Keratinocyte (primary cell): ENCODE results near the gene INPP4B. TPM values are rescaled to one million over a fixed set of nuclear protein-coding genes. Genes with fewer than 3 reads are reported as not detected.

Source experiments
- DNase-seq: peaks from one replicate; pipeline ENCODE4 v3.0.0-alpha.2; 2011; ENCODE audit warnings: low read depth, missing footprints, low spot score
- FAIRE-seq: peaks from 2 replicates; lab custom pipeline; 2011; peaks lifted over from hg19 to GRCh38; lab: Jason Lieb, UNC
- H2AFZ ChIP-seq: 2 replicates; pipeline ENCODE4 v1.6.0; 2012; ENCODE audit warnings: low read length, control low read depth, inconsistent platforms; ENCODE audit not compliant: control insufficient read depth
- H3K27ac ChIP-seq: 2 replicates; pipeline ENCODE4 v1.5.1; 2011; ENCODE audit warnings: low read length; ENCODE audit not compliant: control insufficient read depth, insufficient read depth
- H3K27me3 ChIP-seq: 3 replicates; pipeline ENCODE4 v1.6.0; 2011; ENCODE audit warnings: low read length; ENCODE audit not compliant: control insufficient read depth, insufficient read depth; ENCODE audit errors: extremely low read depth
- H3K36me3 ChIP-seq, 2 experiments: 2 replicates in 1 of 2; 3 replicates in 1 of 2; pipeline ENCODE4 v1.5.1; 2011; ENCODE audit warnings: low read length in 2 of 2, mild to moderate bottlenecking in 1 of 2; ENCODE audit not compliant: control insufficient read depth in 2 of 2, insufficient read depth in 2 of 2; ENCODE audit errors: extremely low read depth in 1 of 2
- H3K4me1 ChIP-seq: 3 replicates; pipeline ENCODE4 v1.5.1; 2011; ENCODE audit warnings: low read length; ENCODE audit not compliant: control insufficient read depth, insufficient read depth; ENCODE audit errors: extremely low read depth
- H3K4me2 ChIP-seq: 3 replicates; pipeline ENCODE4 v1.6.0; 2011; ENCODE audit warnings: low read depth, low read length; ENCODE audit not compliant: control insufficient read depth, insufficient read depth; ENCODE audit errors: extremely low read depth
- H3K4me3 ChIP-seq, 3 experiments: fragments of 200-600 bp in 1 of 3; sonication (generic) in 1 of 3; 2 replicates in 2 of 3; 3 replicates in 1 of 3; pipeline ENCODE4 v1.5.1; 2011 to 2016; ENCODE audit warnings: low read length in 3 of 3, mild to moderate bottlenecking in 3 of 3, control low read depth in 2 of 3, inconsistent platforms in 1 of 3, low read depth in 1 of 3, mixed read lengths in 1 of 3, mixed run types in 1 of 3, moderate library complexity in 1 of 3; ENCODE audit not compliant: control insufficient read depth in 2 of 3, insufficient read depth in 2 of 3; ENCODE audit errors: extremely low read depth in 1 of 3
- H3K79me2 ChIP-seq: 2 replicates; pipeline ENCODE4 v1.6.0; 2012; ENCODE audit warnings: low read length; ENCODE audit not compliant: control insufficient read depth, insufficient read depth
- H3K9ac ChIP-seq: 3 replicates; pipeline ENCODE4 v1.6.0; 2011; ENCODE audit warnings: low read length; ENCODE audit not compliant: control insufficient read depth, insufficient read depth; ENCODE audit errors: extremely low read depth
- H3K9me1 ChIP-seq: 3 replicates; pipeline ENCODE4 v1.6.0; 2011; ENCODE audit warnings: low read length; ENCODE audit not compliant: control insufficient read depth, insufficient read depth; ENCODE audit errors: extremely low read depth
- H3K9me3 ChIP-seq: 2 replicates; pipeline ENCODE4 v1.5.1; 2012; ENCODE audit warnings: low read depth, low read length; ENCODE audit not compliant: control insufficient read depth
- H4K20me1 ChIP-seq: 3 replicates; pipeline ENCODE4 v1.6.0; 2011; ENCODE audit warnings: low read length; ENCODE audit not compliant: control insufficient read depth, insufficient read depth; ENCODE audit errors: extremely low read depth
- EZH2 ChIP-seq: IDR thresholded peaks from one replicate; pipeline ENCODE4 v1.6.1; 2012; ENCODE audit warnings: inconsistent platforms, mild to moderate bottlenecking, low read length, moderate library complexity
- dilution Hi-C: fragments of 300-500 bp; cut with MboI; formaldehyde crosslinking; loops from one replicate; pipeline ENCODE4 v1.7.0; 2020; ENCODE audit warnings: low sequenced_read_pairs; ENCODE audit not compliant: extremely low pct_ligation_motif_present
- polyA plus RNA-seq, 5 experiments: library from polyadenylated mRNA; depleted of rRNA in 3 of 5; stranded (reverse) in 3 of 5; stranded (forward) in 1 of 5; unstranded in 1 of 5; fragments of >200 nt; gene quantifications; 1 replicate in 1 of 5; 2 replicates in 3 of 5; 3 replicates in 1 of 5; pipeline versions ENCODE4 v1.2.1 to v1.2.3, GENCODE V29; 2011 to 2012; ENCODE audit warnings: missing spikeins in 2 of 5, low read depth in 1 of 5, low replicate concordance in 1 of 5
- TF ChIP-seq, protein P1 (sequence below), 3 experiments: IDR thresholded peaks in 1 of 3; conservative IDR thresholded peaks in 1 of 3; optimal IDR thresholded peaks in 1 of 3; 2 replicates in 2 of 3; 3 replicates in 1 of 3; pipeline versions ENCODE3 to v1.5.1; 2011; ENCODE audit warnings: low read length in 3 of 3, mild to moderate bottlenecking in 3 of 3, moderate library complexity in 2 of 3, control low read depth in 1 of 3, inconsistent platforms in 1 of 3; ENCODE audit not compliant: insufficient read depth in 2 of 3; ENCODE audit errors: extremely low read depth in 1 of 3

The INPP4B gene
- polyA plus RNA-seq, 1 donor (not counting 4 experiments of a cell fraction or from before 2014, with no cell fraction given): 50.2 TPM

DNA sequence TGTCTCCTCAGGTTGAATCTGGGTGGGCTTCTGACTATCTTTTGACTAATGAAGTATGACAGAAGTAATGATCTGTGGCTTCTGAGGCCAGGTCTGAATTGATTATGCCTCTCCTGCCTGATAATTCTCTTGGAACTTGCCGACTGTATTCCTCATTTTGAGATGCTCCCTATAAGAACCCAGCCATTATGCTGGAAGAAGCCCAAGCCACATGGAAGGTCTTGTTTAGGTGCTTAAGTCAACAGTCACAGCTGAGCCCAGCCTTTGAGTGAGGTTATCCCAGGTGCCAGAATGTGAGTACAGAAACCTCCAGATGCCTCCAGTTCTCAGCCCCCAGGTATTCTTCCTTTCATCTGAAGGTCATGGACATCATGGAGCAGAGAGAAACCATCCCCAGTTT, 753.2 kb downstream of the INPP4B start:
- TF ChIP-seq EZH2: no peak
- TF ChIP-seq, protein P1, sequence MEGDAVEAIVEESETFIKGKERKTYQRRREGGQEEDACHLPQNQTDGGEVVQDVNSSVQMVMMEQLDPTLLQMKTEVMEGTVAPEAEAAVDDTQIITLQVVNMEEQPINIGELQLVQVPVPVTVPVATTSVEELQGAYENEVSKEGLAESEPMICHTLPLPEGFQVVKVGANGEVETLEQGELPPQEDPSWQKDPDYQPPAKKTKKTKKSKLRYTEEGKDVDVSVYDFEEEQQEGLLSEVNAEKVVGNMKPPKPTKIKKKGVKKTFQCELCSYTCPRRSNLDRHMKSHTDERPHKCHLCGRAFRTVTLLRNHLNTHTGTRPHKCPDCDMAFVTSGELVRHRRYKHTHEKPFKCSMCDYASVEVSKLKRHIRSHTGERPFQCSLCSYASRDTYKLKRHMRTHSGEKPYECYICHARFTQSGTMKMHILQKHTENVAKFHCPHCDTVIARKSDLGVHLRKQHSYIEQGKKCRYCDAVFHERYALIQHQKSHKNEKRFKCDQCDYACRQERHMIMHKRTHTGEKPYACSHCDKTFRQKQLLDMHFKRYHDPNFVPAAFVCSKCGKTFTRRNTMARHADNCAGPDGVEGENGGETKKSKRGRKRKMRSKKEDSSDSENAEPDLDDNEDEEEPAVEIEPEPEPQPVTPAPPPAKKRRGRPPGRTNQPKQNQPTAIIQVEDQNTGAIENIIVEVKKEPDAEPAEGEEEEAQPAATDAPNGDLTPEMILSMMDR (optimal IDR thresholded peaks at IDR 0.05 in 1 of 3, IDR thresholded peaks at IDR 0.05 in 1 of 3, conservative IDR thresholded peaks at IDR 0.05 in 1 of 3; ENCODE audit: extremely low read depth in 1 of 3, insufficient read depth in 2 of 3, low read length in 3 of 3): no peak
- DNase-seq (no peak), FAIRE-seq (no peak)
- H3K9me1 ChIP-seq: no peaks in the 10 kb centered on the region
- H3K79me2 ChIP-seq: no peaks in the 10 kb centered on the region
- H3K4me3 ChIP-seq: no peak overlapping the region
- H3K27ac ChIP-seq: no peak overlapping the region
- H3K36me3 ChIP-seq: peaks cover 5 to 7% of the 10 kb centered on the region in 2 experiments
- dilution Hi-C loops: no loop called here
- no peak overlapping the region for H3K9ac ChIP-seq
- H2AFZ ChIP-seq: no peak overlapping the region
- no peak overlapping the region for H3K4me2 ChIP-seq
- H3K27me3 ChIP-seq: no peaks in the 10 kb centered on the region
- H4K20me1 ChIP-seq: no peaks in the 10 kb centered on the region
- peaks cover 29% of the 10 kb centered on the region for H3K4me1 ChIP-seq
- H3K9me3 ChIP-seq: no peaks in the 10 kb centered on the region

DNA sequence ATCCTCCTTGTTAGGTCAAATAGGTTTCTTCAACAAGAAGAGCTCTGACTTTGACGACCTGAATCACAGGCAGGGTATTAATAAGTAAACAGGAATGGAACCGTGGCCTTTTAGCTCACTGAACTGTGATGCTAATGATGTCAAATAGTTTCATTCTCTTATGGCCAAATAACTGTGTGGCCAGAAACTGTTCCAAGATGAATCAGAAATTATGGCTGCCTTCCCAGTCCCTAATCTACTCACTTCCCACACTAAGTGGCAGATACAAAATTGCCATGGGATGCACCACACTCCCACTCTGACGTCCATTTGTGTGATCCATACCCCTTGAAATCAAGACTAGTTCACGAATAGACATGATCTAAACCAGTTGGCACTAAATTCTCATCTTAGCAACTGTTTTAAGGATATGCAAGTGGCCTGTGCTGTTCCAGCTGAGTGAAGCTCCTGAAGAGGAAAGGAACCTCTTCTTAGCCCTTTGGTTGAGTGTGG, 754.4 kb downstream of the INPP4B start:
- Histone ChIP-seq H3K4me2 (no peak overlapping the region), H3K27me3 (no peaks in the 10 kb centered on the region), H3K27ac (peak overlapping the region; percentile 53), H3K36me3 (peaks cover 5 to 7% of the 10 kb centered on the region in 2 experiments), H3K4me1 (peaks cover 28% of the 10 kb centered on the region), H3K79me2 (no peaks in the 10 kb centered on the region), H4K20me1 (no peaks in the 10 kb centered on the region), H3K9me1 (no peaks in the 10 kb centered on the region), H3K9me3 (no peaks in the 10 kb centered on the region), H3K4me3 (no peak overlapping the region), H2AFZ (no peak overlapping the region), H3K9ac (no peak overlapping the region)
- FAIRE-seq: peak; percentile 41
- TF ChIP-seq, protein P1 (optimal IDR thresholded peaks at IDR 0.05 in 1 of 3, IDR thresholded peaks at IDR 0.05 in 1 of 3, conservative IDR thresholded peaks at IDR 0.05 in 1 of 3; ENCODE audit: extremely low read depth in 1 of 3, insufficient read depth in 2 of 3, low read length in 3 of 3): no peak
- TF ChIP-seq EZH2: no peak
- dilution Hi-C loops: no loop called here
- DNase-seq: no peak
